ENCODE measurements around the gene FBXO41. TPM values are rescaled to one million over a fixed set of nuclear protein-coding genes. Genes with fewer than 3 reads are reported as not detected.

The FBXO41 gene
- total and polyA plus RNA-seq, 9 donors = 1.7 to 3.1 (median 2.9) TPM

GRCh38 chr2:73253400-73253799 is 30.9 kb downstream of the FBXO41 start:
- no peak for DNase-seq
- Histone ChIP-seq H3K36me3 (no peaks in the 10 kb centered on the region), H3K27me3 (no peaks in the 10 kb centered on the region), H3K9me3 (no peaks in the 10 kb centered on the region), H3K4me1 (ENCODE audit: insufficient read depth) (peaks cover 3% of the 10 kb centered on the region), H3K27ac (no peak overlapping the region), H3K4me3 (no peak overlapping the region)
- TF ChIP-seq POLR2A (IDR thresholded peaks at IDR 0.05) (no peak), CTCF (IDR thresholded peaks at IDR 0.05) (no peak), EP300 (IDR thresholded peaks at IDR 0.05) (no peak)
- intact Hi-C loops (cut with DNase I) = no loop called here
- WGBS, 3 donors = 32 to 35% (median 33%) methylated on average over 2 of the region's 2 CpGs

GRCh38 chr2:73252238-73253027 is 31.8 kb downstream of the FBXO41 start:
- intact Hi-C loops (cut with DNase I) = no loop called here
- 77 to 81% (median 81%) methylated on average over 17 of the region's 17 CpGs for WGBS, 3 donors
- peaks cover 3% of the 10 kb centered on the region for H3K4me1 ChIP-seq (ENCODE audit: insufficient read depth)
- H3K9me3 ChIP-seq = no peaks in the 10 kb centered on the region
- no peak overlapping the region for H3K4me3 ChIP-seq
- TF ChIP-seq CTCF (IDR thresholded peaks at IDR 0.05) (no peak), EP300 (IDR thresholded peaks at IDR 0.05) (no peak), POLR2A (IDR thresholded peaks at IDR 0.05) (no peak)
- DNase-seq = no peak
- H3K27me3 ChIP-seq = no peaks in the 10 kb centered on the region
- H3K27ac ChIP-seq = no peak overlapping the region
- H3K36me3 ChIP-seq = no peaks in the 10 kb centered on the region

GRCh38 chr2:73250872-73251846 is 33.1 kb downstream of the FBXO41 start:
- H3K9me3 ChIP-seq = no peaks in the 10 kb centered on the region
- H3K27me3 ChIP-seq = no peaks in the 10 kb centered on the region
- H3K4me3 ChIP-seq = no peak overlapping the region
- no peak for TF ChIP-seq POLR2A (IDR thresholded peaks at IDR 0.05)
- no peak for TF ChIP-seq CTCF (IDR thresholded peaks at IDR 0.05)
- TF ChIP-seq EP300 (IDR thresholded peaks at IDR 0.05) = no peak
- H3K36me3 ChIP-seq = no peaks in the 10 kb centered on the region
- intact Hi-C loops (cut with DNase I) = no loop called here
- no peak for DNase-seq
- 53 to 70% (median 57%) methylated on average over 15 to 17 of the region's 17 CpGs for WGBS, 3 donors
- H3K27ac ChIP-seq = no peak overlapping the region
- peaks cover 3% of the 10 kb centered on the region for H3K4me1 ChIP-seq (ENCODE audit: insufficient read depth)

- Histone ChIP-seq H3K27ac (no peak overlapping the region), H3K9me3 (no peaks in the 10 kb centered on the region), H3K4me3 (no peak overlapping the region), H3K36me3 (no peaks in the 10 kb centered on the region), H3K27me3 (no peaks in the 10 kb centered on the region), H3K4me1 (ENCODE audit: insufficient read depth) (peaks cover 3% of the 10 kb centered on the region)
- intact Hi-C loops (cut with DNase I) = no loop called here
- 27 to 51% (median 31%) methylated on average over 9 of the region's 9 CpGs for WGBS, 3 donors
- DNase-seq = peak in 2 of 5 donors; percentile 43 to 51
- TF ChIP-seq EP300 (IDR thresholded peaks at IDR 0.05) = no peak
- TF ChIP-seq CTCF (IDR thresholded peaks at IDR 0.05) = no peak
- TF ChIP-seq POLR2A (IDR thresholded peaks at IDR 0.05) = no peak
Measured at GRCh38 chr2:73249636-73250035, 34.6 kb downstream of the FBXO41 start.
